ENCODE measurements around the gene CTSC. TPM values are rescaled to one million over a fixed set of nuclear protein-coding genes. Genes with fewer than 3 reads are reported as not detected.

CTSC gene
- total RNA-seq, 1 experiment from 2014 or later: 103 TPM

DNA sequence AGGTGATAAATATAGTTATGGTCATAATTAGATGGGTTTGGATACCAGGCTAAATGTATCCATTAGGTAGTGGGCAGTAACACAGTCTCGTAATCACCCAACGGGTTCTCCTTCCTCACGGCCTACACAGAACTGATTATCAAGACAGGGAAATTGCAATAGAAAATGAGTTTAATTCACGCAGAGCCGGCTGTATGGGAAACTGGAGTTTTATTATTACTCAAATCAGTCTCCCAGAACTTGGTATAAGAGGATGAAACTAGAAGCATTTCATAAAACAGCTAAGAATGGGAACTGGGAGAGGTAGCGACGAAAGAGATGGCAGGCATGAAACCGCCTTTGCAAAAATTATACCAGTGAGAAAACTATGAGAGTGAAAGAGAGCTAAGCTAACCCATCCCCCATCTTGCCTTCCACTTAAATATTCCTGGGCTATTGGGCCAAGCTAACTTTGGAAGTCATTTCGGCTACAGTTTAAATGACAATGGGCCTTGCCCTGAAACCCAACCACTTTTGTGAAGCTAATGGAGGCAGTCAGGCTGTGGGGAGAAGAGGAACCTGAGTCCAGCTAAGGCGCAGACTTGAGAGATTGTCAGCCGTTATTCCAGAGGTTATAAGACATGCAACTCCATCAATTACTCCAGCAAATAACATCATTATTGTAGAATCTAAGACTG lies 29.6 kb downstream of the CTSC start:
- TF ChIP-seq, protein P1, sequence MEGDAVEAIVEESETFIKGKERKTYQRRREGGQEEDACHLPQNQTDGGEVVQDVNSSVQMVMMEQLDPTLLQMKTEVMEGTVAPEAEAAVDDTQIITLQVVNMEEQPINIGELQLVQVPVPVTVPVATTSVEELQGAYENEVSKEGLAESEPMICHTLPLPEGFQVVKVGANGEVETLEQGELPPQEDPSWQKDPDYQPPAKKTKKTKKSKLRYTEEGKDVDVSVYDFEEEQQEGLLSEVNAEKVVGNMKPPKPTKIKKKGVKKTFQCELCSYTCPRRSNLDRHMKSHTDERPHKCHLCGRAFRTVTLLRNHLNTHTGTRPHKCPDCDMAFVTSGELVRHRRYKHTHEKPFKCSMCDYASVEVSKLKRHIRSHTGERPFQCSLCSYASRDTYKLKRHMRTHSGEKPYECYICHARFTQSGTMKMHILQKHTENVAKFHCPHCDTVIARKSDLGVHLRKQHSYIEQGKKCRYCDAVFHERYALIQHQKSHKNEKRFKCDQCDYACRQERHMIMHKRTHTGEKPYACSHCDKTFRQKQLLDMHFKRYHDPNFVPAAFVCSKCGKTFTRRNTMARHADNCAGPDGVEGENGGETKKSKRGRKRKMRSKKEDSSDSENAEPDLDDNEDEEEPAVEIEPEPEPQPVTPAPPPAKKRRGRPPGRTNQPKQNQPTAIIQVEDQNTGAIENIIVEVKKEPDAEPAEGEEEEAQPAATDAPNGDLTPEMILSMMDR (IDR thresholded peaks at IDR 0.05; ENCODE audit: unreplicated experiment): no peak
- intact Hi-C loops (cut with micrococcal nuclease): no loop called here
- no TSS peak for BruUV-seq (replicated peaks)
- CTCF ChIA-PET: interaction anchor here (0.7 to 1.3 kb wide), 5 partner anchors 12 to 579 kb away, joined by 3 to 7 read pairs (median 4); no protein-coding TSS in a partner anchor
- POLR2A ChIA-PET: no interaction called here
- H3K9me3 Mint-ChIP-seq (ENCODE audit: unreplicated experiment): no peaks in the 10 kb centered on the region
- peaks cover 5% of the 10 kb centered on the region for H3K4me1 Mint-ChIP-seq (ENCODE audit: insufficient read depth, unreplicated experiment)
- H3K36me3 Mint-ChIP-seq (ENCODE audit: insufficient read depth, unreplicated experiment): peaks cover 23% of the 10 kb centered on the region
- H3K27ac Mint-ChIP-seq (ENCODE audit: low read depth, unreplicated experiment): no peak overlapping the region
- H3K4me3 Mint-ChIP-seq (ENCODE audit: unreplicated experiment): no peak overlapping the region
- no peaks in the 10 kb centered on the region for H3K27me3 Mint-ChIP-seq (ENCODE audit: insufficient read depth, unreplicated experiment)
- DNase-seq (ENCODE audit: unreplicated experiment): no peak

DNA sequence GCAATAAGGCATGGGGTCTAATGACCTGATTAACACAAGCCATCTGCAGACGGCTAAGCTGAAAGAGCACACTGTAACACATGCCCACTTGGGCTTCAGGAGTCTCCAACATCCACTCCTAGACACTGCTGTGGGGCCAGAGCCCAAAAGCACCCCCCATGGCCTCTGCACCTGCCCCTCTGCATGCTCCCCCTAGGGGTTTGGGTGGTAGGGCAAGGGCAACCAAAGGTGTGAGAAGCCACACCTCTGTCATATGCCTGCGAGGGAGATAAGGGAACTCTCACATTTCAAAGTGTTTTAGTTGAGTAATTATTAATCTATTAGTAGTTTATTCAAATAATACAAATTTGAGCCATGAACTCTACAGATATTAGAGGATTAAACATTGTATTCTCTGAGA lies 30.8 kb downstream of the CTSC start:
- H3K4me3 Mint-ChIP-seq (ENCODE audit: unreplicated experiment): no peak overlapping the region
- no peak for DNase-seq (ENCODE audit: unreplicated experiment)
- no peaks in the 10 kb centered on the region for H3K27me3 Mint-ChIP-seq (ENCODE audit: insufficient read depth, unreplicated experiment)
- intact Hi-C loops (cut with micrococcal nuclease): no loop called here
- H3K27ac Mint-ChIP-seq (ENCODE audit: low read depth, unreplicated experiment): no peak overlapping the region
- CTCF ChIA-PET: interaction anchor here (0.6 to 1.3 kb wide), 9 partner anchors 21 to 379 kb away, joined by 3 to 7 read pairs (median 4); no protein-coding TSS in a partner anchor
- H3K4me1 Mint-ChIP-seq (ENCODE audit: insufficient read depth, unreplicated experiment): peaks cover 5% of the 10 kb centered on the region
- POLR2A ChIA-PET: interaction anchor here (0.6 kb wide), 1 partner anchor 225 kb away, joined by 3 read pairs; no protein-coding TSS in a partner anchor
- H3K9me3 Mint-ChIP-seq (ENCODE audit: unreplicated experiment): no peaks in the 10 kb centered on the region
- no TSS peak for BruUV-seq (replicated peaks)
- TF ChIP-seq, protein P1 (IDR thresholded peaks at IDR 0.05; ENCODE audit: unreplicated experiment): no peak
- H3K36me3 Mint-ChIP-seq (ENCODE audit: insufficient read depth, unreplicated experiment): peaks cover 30% of the 10 kb centered on the region

DNA sequence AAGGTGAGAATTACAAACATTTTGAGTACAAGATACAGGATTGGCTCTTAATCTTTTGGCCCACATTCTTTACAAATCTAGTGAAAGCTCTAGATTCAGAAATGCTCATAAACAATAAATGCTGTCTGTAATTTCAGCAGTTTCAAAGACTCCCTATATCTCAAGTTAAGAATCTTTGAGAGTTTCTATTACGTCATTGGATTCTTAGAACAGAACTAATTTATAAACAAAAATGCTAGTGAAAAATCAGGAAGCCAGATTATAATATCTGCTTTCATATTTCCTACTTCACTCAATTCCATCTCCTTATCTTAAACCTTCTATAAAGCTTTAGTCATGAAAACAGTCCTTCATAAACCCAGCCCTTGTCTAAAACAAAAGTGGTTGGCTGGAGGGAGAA lies 32.1 kb downstream of the CTSC start:
- no peak overlapping the region for H3K27ac Mint-ChIP-seq (ENCODE audit: low read depth, unreplicated experiment)
- H3K27me3 Mint-ChIP-seq (ENCODE audit: insufficient read depth, unreplicated experiment): no peaks in the 10 kb centered on the region
- POLR2A ChIA-PET: no interaction called here
- TF ChIP-seq, protein P1 (IDR thresholded peaks at IDR 0.05; ENCODE audit: unreplicated experiment): no peak
- intact Hi-C loops (cut with micrococcal nuclease): no loop called here
- peaks cover 31% of the 10 kb centered on the region for H3K36me3 Mint-ChIP-seq (ENCODE audit: insufficient read depth, unreplicated experiment)
- H3K9me3 Mint-ChIP-seq (ENCODE audit: unreplicated experiment): no peaks in the 10 kb centered on the region
- no peak overlapping the region for H3K4me3 Mint-ChIP-seq (ENCODE audit: unreplicated experiment)
- BruUV-seq (replicated peaks): no TSS peak
- peaks cover 5% of the 10 kb centered on the region for H3K4me1 Mint-ChIP-seq (ENCODE audit: insufficient read depth, unreplicated experiment)
- DNase-seq (ENCODE audit: unreplicated experiment): no peak
- CTCF ChIA-PET: interaction anchor here (1.2 kb wide), 1 partner anchor 9 kb away, joined by 4 read pairs; no protein-coding TSS in a partner anchor

DNA sequence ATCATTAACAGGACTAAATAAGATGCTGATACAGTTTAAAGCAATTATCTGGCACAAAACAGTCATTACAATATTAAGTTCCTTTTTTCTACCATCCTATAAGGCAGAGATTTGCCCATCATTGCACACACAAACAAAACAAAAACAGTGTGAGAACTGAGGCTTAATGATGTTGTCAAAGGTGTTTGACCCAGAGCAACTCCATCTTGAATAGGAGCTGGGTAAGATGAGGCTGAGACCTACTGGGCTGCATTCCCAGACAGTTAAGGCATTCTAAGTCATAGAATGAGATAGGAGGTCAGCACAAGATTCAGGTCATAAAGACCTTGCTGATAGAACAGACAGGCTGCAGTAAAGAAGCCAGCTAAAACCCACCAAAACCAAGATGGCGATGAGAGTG lies 33.2 kb downstream of the CTSC start:
- Mint-ChIP-seq H3K27me3 (ENCODE audit: insufficient read depth, unreplicated experiment) (no peaks in the 10 kb centered on the region), H3K36me3 (ENCODE audit: insufficient read depth, unreplicated experiment) (peaks cover 38% of the 10 kb centered on the region), H3K4me1 (ENCODE audit: insufficient read depth, unreplicated experiment) (peaks cover 5% of the 10 kb centered on the region), H3K4me3 (ENCODE audit: unreplicated experiment) (no peak overlapping the region), H3K9me3 (ENCODE audit: unreplicated experiment) (no peaks in the 10 kb centered on the region), H3K27ac (ENCODE audit: low read depth, unreplicated experiment) (no peak overlapping the region)
- DNase-seq (ENCODE audit: unreplicated experiment): no peak
- TF ChIP-seq, protein P1 (IDR thresholded peaks at IDR 0.05; ENCODE audit: unreplicated experiment): no peak
- CTCF ChIA-PET: no interaction called here
- no TSS peak for BruUV-seq (replicated peaks)
- POLR2A ChIA-PET: no interaction called here
- intact Hi-C loops (cut with micrococcal nuclease): no loop called here

All from MCF 10A (cell line).